SK-N-DZ (cell line): ENCODE data around the gene FBXL19. TPM values are rescaled to one million over a fixed set of nuclear protein-coding genes. Genes with fewer than 3 reads are reported as not detected.
A peak's percentile ranks its signal among the peaks of the same experiment; 100 is the strongest.
"Not testable (repeated sequence)": the region's sequence is repeated elsewhere in the genome, so short reads cannot be mapped to it uniquely, and the experiment has no call there.

ENCODE experiments used
- DNase-seq: peaks from one replicate; pipeline ENCODE4 v3.0.0-alpha.2; 2015; ENCODE audit warnings: low spot score
- polyA plus RNA-seq, 2 experiments: library from polyadenylated mRNA; depleted of rRNA; stranded (reverse); fragments of >200 nt; gene quantifications; 2 replicates each; pipeline ENCODE4 v1.2.3, GENCODE V29; 2014

The FBXL19 gene
- 29.6 and 48.9 TPM in 2 replicates for polyA plus RNA-seq (2014; cell fraction: cytosol; rRNA removed)
- 36.6 and 41.0 TPM in 2 replicates for polyA plus RNA-seq (2014; cell fraction: nucleus; rRNA removed)

DNA sequence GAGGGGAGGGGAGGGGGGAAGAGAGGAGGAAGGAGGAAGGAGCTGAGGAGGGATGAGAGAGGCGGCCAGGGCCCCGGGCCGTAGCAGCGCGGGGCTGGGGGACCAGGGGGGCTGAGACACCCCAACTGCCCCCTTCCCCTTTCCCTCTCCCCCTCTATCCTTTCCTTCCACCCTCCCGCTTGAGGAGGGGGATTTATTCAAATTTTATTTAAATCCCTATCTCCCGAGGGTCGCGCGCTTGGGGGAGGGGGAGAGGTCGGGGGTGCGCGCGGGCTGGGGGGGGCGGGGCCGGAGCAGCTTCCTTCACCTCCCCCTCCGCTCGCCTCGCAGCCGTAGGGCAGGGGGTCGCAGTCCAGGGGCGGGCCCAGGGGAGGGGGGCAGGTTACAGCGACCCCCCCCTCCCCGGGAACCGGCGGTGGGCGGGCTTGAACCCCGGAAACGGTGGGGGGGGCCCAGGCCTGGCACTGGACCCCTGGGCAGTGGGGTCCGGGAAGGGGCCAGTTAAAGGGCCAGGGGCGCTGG, at the start of gene FBXL19:
FBXL19 (plus strand) TSS at position 19 of the 522 bp plus-strand sequence. CDS start 2,183 bp downstream, outside the sequence.
- no peak for DNase-seq

DNA sequence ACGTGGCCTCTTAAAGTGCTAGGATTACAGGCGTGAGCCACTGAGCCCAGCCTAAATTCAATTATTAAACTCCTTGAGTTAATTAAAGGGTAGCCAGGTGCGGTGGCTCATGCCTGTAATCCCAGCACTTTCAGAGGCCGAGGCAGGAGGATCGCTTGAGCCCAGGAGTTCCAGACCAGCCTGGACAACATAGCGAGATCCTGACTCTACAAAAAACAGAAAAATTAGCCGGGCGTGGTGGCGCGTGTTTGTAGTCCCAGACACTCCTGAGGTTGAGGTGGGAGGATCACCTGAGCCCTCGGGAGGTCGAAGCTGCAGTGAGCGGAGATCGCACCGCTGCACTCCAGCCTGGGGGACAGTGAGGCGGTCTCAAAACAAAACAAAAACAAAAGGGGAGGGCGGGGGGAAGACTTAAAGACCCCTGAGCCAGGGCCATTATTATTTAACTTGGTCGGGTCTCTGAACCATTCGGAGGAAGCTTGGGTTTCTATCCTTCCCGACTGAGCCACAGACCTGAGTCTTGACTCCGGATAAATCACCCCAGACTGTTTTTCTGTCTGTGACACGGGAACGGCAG, 49.0 kb upstream of the FBXL19 start:
- no peak for DNase-seq

GRCh38 chr16:30874821-30875717, 48.3 kb upstream of the FBXL19 start:
- DNase-seq: peak; percentile 93

DNA sequence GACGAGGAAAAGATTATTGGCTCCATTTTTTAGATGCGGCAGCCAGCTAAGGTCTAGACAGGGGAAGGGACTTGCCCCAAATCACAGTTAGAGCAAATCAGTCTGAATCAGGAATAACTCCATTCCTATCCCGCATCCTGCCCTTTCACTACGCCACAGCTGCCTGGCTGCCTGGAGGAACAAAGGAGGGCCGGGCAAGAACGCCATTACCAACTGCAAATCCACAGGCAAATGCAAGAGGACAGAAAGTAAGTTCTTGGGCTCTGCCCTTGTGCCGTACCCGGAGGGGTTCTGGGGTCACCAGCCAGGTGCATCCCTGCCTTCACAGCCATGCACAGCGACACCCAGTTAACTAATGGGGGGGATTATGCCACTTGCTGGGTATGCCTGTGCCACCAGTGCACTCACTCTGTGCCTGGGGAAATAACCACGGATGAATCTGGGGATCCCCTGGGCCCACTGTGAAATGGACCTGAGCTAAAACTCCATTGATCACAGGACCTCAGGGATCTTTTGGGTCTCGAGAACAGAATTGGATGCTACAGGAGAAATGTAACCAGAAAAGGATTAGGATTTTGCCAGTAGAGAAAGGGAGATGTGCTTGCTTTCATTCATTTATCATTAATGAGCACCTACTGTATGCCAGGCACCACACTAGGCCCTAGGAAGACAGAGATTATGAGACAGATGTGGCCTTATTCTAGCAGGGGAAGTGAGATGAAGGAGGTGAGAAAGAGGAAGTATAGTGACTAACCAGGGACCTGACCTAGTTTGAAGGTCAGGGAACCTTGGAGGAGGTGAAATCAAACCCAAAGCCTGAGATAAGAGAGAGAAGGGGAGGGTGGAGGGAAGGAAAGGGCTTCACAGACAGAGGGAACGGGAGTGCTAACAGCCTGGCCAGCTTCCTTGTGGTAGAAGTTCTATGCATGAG, 47.2 kb upstream of the FBXL19 start:
- no peak for DNase-seq

- peak; percentile 57 for DNase-seq
Observed at GRCh38 chr16:30876867-30877266, 46.5 kb upstream of the FBXL19 start.

DNA sequence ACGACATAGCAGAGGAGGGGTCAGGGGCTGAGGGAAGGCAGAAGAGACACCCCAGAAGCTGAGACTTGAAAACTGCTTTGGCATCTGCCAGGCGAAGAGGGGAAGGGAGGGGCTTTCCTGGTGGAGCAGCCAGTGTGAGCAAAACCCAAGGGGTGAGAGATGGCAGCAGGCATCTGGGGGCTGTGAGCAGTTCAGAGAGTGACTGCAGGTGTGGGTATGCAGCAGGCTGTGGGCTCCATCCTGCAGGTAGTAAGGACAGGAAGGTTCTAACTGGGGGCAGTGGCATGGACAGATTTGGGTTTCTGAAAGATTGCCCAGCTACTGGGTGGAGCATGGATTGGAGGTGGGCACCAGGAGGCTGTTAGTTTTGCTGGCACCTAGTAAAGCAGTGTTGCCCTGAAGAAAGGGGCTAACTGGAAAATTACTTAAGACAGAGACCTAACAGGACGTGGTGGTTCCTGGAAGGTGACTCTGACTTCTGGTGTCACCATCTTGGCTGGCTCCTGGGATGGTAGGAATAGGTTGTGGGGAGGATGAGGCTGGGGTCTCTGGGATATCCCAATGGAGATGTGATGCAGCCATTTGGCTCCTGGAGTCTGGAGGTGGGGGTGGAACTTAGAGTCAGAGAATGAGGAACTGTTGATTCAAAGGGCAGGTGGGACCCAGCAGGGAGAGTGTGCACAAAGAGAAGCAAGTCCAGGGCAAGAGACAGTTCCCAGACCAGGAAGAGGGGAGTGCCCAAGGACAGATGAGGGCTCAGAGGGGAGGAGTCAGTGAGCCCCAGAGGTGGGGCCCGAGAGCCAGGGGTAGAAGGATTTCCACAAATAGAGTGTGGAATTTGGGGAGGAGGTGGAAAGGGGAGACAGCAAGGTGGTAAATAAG, 40.7 kb upstream of the FBXL19 start:
- no peak for DNase-seq

DNA sequence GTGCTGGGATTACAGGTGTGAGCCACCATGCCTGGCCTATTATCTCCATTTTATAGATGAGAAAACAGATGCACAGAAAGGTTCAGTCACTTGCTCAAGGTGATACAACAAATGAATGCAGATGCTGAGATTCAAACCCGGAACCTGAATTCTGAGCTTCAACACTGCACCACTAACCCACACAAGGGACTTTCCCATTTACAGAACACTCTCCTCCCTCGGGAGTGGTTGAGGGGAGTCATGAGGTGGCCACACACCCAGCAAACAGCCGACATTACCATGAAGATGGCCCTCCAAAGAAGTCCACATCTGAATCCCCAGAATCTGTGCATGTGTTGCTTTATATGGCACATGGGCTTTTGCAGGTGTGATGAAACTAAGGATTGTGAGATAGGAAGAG, 38.6 kb upstream of the FBXL19 start:
- DNase-seq: no peak

- no peak for DNase-seq
Observed at GRCh38 chr16:30885196-30885595, 38.2 kb upstream of the FBXL19 start.

- DNase-seq: no peak
Observed at GRCh38 chr16:30886145-30886544, 37.2 kb upstream of the FBXL19 start.

- DNase-seq: no peak
Observed at GRCh38 chr16:30887927-30888326, 35.4 kb upstream of the FBXL19 start.

- no peak for DNase-seq
Observed at GRCh38 chr16:30888856-30889499, 34.4 kb upstream of the FBXL19 start.

- DNase-seq: no peak
Observed at GRCh38 chr16:30889721-30890120, 33.7 kb upstream of the FBXL19 start.

- not testable (repeated sequence) for DNase-seq
Observed at GRCh38 chr16:30891043-30891823, 32.1 kb upstream of the FBXL19 start.

DNA sequence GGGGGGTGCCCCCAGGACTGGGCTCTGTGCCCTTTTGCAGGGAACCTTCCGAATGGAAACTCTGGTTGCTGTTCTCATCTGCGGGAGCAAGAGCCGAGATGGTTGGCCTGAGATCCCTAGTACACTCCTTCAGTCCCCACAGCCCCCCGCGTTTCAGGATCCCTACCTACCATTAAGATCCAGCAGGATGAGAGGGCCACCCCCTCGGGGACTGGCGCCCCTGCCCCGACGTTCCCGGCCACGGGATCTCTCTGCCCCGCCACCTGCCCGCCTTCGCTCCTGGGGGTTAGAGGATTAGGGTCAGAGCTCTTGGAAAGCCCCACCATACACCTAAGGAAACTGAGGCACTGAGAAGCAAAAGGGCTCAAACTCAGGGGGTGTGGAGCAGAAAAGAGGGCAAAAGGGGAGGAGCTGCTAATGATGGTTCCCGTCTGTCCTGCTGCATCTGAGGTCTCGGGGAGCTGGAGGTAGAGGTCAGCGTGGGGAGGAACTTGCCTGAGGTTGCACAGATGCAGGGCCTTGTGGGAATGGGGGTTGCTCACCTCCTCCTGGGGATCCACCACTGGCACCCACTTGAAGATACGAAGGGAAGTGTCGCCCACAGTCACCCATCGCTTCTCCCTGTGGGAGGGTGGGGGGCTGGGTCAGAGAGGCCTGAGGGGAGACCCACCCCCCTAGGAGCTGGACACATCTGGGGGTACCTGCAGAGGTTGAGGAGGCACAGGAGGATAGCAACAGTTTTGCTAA, 30.5 kb upstream of the FBXL19 start:
- DNase-seq: no peak

DNA sequence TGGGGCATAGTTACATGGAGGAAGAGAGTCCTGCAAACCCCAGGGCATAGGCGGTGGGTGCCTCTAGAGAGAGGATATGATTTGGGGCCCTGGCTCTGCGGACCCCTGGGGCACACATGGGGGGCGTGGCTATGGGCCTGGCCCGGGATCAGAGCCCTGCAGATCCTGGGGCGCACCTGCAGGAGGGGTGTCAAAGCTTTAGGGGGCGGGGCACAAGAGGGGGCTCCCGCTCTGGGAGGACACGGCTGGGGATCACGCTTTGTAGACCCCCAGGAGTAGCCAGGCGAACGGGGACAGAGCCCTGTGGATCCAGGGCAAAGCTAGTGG, 30.0 kb upstream of the FBXL19 start:
- no peak for DNase-seq

- DNase-seq: peak; percentile 88
Observed at GRCh38 chr16:30893744-30894539, 29.4 kb upstream of the FBXL19 start, which contains the start of gene BCL7C. Gene BCL7C, minus strand, starts transcription at chr16:30894077. Its CDS starts 133 bp downstream, at chr16:30893944.

- DNase-seq: no peak
Observed at GRCh38 chr16:30894540-30895368, 28.6 kb upstream of the FBXL19 start.
